Dermis blood vessel endothelial cell (primary cell): ENCODE measurements around the gene ETS2. TPM values are rescaled to one million over a fixed set of nuclear protein-coding genes. Genes with fewer than 3 reads are reported as not detected.
A peak's percentile ranks its signal among the peaks of the same experiment; 100 is the strongest.

Source experiments
- DNase-seq: peaks from one replicate; pipeline ENCODE4 v3.0.0; 2010
- total RNA-seq: library from RNA; depleted of rRNA; stranded (reverse); fragments of >200 nt; gene quantifications from 2 replicates; pipeline ENCODE4 v1.2.3, GENCODE V29; 2014

Gene ETS2
- total RNA-seq: 26.2 and 30.1 TPM in 2 replicates

DNA sequence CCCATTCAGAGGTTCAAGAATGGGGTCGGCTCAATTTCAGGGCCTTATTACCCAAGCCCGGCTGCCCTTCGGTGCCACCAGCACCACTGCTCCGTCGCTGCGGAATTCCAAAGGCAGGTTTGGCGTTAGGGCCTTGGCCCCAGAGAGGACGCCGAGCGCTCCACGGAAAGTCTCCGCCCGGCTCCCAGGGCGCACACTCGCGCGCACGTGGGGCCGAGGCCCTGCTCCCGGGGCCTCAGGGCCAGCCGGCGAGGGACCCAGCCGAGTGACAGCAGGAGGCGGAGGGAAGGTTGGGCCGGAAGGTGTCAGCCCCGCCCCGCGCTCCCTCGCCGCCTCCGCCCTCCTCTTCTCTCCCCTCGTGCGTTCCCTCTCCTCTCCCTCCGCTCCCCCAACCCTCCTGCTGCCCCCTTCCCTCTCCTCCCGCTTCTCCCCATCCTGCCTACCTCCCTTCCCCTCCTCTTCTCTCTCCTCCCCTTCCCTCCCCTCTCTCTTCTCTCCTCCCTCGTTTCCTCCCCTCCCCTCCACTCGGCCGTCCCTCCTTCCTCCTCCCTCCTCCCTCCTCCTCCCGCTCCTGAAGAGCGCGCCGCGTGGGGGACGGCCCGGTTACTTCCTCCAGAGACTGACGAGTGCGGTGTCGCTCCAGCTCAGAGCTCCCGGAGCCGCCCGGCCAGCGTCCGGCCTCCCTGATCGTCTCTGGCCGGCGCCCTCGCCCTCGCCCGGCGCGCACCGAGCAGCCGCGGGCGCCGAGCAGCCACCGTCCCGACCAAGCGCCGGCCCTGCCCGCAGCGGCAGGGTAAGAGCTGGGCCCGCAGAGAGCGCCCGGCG lies at the start of gene ETS2:
ETS2 (plus strand) TSS at position 602 of the 825 bp plus-strand sequence. CDS start 4,106 bp downstream, outside the sequence.
- DNase-seq: peak; percentile 82

DNA sequence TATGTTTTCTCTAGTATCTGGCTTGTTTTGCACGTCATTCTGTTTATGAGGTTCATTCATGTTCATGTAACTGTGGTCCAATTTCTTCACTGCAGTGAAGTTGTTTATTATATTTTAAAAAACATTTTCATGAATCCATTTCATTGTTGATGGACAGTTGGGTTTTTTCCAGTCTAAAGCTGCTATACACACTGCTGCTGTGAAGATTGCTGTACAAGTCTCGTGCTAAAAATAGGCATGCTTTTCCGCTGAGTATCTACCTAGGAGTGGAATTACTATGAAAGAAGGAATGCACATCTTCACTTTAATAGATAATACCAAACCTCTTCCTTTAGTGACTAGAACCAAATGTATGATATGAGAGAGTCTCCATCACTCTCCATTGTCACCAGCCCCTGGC lies 49.0 kb upstream of the ETS2 start:
- DNase-seq: no peak

DNA sequence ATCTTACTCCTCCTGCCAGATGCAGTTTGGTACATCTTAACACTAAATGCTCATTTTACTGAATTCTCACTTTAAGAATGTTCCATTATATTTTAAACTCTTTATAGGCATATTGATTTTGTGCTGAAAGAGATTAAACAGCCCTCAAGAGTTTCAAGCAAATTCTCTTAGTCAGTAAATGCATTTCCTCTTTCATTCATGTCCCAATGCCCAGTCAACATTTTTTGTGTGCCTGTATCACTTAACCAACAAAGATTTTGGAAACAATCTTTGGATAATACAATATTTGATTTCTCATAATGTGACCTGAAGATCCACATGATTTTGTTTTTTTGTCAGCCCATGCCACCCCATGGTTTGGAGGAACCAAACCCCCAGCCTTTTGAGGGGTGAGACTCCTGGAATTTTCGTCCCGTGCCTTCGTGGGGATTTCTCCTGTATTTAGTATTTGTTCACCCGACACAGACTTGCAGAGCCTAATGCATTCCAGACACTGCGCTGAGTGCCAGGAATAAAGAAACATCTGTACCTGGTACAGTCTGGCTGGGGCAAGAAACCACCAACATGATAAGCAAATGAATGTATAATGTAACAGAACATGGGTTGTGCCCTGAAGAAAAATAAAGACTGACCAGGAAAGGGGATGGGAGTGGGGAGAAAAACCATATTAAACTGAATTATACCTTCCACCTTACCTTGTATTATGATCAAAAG lies 47.1 kb upstream of the ETS2 start:
- no peak for DNase-seq

DNA sequence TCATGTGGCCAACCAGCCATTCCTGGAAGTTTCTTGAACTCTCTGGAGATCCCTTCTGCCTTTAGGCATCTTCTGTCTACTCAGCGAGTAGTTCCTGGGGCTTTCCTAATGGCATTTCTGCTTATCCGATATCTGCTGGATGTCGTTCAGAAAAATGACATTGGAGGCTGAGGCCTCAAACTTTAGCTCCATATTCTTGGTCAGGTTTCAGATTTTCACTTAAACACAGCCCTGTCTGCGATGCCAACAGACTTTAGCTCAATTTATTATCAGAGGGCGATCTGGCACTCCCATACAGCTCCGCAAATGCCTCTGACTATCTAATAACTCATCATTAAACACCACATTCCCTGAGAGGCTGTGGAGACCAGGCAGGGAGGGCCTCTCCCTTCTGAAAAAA lies 46.3 kb upstream of the ETS2 start:
- DNase-seq: no peak

DNA sequence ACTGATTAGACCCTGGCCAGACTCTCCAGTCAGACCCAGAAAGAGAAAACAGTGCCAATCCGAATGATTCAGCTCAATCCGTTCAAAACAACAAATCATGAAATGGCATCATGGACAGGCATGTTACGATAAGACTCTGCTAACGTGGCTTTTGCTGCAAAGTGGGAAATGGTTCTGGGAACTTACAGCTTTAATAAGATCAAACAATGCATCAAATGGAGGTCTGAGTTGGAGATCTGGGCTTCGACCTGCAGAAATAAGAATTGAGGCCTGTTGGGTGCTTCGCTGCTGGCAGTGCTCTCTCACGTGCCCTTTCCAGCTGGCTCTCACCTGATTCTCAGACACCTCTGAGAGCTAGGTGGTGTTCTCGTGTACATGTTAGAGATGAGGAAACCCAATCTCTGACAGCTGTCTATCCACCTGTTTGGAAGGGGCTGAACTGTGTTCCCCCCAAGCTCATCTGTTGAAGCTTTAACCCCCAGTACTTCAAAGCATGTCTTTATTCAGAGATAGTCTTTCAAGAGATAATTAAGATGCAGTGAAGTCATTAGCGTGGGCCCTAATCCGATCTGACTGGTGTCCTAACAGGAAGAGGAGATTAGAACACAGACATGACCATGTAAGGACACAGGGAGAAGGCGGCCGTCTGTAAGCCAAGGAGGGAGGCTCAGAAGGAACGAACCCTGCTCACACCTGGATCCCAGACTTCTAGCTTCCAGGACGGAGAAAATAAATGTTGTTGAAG lies 45.5 kb upstream of the ETS2 start:
- DNase-seq: no peak

DNA sequence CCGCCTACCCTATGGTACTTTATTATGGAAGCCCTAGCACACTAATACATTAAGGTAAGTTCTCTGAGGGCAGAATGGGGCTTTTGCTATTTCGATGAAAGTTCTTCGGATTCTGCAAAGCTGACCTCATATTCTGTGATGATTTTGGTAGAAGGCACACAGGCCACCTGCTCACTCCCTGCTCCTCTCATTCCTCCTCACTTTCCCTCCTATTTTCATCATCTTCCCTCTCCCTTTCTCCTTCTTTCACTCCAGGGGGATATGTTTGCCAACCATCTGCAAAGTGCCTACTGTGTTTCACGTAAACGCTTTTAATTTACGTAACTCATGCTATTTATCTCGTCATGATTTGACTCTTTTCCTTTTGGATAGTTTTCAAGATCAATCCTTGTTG lies 45.0 kb upstream of the ETS2 start:
- DNase-seq: no peak

DNA sequence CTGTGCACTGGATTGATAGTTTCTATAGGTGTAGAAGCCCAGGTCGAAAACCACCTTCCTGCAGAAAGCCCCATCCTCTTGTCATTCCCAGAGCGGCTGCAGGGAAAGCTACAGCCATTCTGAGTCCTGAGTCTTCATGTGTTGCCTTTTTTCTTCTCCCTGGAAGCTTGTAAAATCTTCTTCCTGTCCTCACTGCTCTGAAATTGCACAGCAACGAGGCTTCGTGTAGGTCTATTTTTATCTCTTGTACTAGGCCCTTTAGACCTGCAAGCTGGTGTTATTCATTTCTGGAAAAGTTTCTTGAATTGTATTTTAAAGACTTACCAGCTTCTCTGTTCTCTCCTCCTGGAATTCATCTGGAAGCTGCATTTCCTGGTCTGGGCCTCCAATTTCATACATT lies 44.2 kb upstream of the ETS2 start:
- DNase-seq: no peak

DNA sequence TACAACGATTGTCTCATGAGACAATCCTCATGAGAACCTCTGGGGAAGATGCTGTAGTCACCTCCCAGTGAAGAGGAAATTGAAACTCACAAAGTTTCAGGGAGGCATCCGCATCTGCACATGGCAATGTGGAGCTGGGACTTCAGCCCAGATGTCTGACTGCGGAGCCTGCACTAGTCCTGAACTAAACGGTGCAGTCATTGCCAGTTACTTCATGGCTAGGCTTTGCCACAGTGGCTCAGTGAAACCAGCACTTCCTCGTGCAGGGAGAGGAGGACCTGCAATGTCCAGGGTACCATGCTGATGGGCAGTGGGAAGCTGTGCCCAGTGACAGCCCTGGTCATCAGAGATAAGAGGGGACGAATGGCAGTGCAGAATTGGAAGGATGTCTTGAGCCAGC lies 40.7 kb upstream of the ETS2 start:
- no peak for DNase-seq

DNA sequence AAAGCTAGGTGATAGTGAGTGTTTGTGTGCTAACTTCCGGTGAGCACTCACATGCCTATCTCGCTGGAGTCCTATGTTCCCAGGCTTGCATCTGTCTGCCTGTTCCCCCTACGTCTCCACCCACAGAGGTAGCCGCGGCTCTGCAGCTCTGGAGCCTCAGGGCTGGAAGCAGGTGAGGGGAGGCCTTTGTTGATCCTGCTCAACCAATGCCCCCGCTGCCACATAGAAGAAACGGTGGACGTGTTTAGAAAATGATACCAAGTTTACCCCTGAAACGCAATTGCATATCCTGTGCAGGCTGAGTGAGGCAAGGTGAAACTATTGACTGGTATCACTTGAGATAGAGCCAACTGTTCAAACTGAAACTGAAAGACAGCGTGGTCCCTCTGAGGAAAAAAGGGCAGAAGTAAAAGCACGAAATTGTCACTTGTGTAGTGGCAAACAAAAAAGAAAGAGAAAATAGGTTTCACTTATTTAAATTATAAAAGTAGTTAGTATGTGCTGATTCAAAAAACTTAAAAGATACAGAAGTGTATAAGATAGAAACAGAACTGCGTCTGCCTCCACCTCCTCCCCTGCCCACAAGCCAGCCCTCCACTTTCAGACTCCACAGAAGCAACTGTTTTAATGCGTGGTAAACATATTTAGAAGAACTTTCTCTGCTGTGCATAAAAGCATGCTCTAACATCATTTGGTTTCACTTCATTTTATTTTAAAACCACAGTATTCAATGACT lies 38.6 kb upstream of the ETS2 start:
- DNase-seq: no peak

DNA sequence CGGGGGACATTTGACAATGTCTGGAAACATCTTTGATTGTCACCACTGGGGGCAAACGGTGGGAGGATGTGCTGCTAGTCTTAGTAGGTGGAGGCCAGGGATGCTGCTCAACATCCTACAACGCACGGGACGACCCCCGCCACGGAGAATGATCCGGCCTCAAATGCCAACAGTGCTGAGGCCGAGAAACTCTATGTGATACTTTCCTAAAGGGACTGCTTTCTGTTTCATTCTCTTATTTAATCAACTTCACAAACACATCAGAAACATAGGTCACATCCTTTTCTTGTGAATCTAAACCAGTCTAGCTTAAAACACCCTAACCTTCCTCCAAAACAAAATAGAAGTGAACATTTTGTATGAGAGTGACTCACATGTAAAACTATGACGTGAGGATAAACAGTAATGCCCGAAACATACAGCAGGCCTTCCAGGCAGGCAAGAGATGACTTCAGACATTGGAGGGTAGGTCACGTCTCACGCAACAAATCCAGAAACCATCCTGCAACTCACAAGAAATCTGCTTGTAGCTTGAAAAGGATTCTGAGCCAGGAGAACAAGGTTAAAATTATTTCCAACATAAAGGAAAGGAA lies 37.2 kb upstream of the ETS2 start:
- DNase-seq: no peak

DNA sequence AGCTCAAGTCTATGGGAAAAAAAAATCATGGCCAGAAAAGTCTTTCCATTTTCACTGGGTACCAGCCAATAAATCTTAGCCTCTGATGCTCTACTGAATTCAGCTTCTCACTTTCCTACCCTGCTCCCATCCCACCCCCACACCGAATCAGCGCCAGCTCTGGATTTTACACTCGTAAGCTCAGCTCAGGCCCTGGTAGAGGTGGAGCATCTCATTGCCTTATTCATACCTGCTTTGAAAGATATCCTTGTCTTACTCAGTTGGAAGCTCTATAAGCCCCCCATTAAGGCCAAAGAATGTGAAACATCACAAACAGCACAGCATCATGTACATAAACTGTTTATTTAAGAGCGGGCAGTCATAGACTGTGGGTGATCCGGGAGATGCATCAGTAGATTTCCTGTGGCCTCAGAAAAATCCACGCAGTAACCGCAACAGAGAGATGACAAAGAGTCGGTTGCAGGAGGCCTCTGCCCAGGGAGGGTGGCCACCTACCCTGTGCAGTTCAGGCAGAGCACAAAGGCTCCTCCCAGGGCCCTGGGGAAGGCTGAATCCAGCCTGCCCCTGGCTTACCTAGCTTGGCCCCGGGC lies 36.4 kb upstream of the ETS2 start:
- no peak for DNase-seq

DNA sequence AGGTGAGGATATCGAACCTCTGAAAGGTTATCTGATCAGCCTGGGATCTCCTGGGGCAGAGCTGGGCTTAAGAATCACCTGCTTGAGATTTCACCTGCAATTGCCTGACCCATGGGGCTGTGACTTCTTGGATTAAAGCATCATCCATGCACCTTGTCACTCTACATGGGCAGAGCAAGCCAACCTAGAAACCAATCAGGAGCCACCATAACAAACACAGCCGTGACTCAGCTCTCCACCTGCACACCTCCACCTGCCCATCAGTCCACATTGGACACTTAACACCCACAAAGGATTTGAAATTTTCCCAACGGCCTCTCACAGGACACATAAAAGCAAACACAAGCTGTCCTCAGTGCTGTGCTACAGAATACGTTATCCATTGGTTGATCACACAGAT lies 35.1 kb upstream of the ETS2 start:
- DNase-seq: no peak

DNA sequence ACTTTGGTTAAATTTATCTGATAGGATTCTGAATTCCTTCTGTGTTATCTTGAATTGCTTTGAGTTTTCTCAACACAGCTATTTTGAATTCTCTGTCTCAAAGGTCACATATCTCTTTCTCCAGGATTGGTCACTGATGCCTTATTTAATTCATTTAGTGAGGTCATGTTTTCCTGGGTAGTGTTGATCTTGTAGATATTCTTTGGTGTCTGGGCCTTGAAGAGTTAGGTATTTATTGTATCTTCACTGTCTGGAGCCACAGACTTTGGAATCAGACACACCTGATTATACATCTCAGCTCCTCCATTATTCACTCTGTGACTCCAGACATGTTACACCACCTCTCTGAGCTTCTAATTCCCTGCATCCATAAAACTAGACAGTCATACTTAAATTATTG lies 34.2 kb upstream of the ETS2 start:
- no peak for DNase-seq

DNA sequence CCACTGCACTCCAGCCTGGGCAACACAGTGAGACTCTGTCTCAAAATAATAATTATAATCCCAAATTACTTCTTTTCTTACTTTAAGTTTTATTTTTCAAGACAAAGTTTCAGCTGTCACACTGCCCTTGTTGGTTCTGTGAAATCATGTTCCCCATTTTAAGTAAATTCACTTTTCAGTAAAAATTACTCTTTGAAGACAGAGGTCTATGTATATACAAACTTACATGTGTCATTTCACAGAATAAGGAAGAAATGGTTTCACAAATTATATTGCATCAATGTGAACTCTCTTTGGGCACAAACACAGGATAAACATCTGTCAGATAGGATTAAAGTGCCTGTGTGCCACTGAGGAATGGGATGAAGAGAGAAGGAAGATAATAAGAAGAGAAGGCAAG lies 33.1 kb upstream of the ETS2 start:
- no peak for DNase-seq

DNA sequence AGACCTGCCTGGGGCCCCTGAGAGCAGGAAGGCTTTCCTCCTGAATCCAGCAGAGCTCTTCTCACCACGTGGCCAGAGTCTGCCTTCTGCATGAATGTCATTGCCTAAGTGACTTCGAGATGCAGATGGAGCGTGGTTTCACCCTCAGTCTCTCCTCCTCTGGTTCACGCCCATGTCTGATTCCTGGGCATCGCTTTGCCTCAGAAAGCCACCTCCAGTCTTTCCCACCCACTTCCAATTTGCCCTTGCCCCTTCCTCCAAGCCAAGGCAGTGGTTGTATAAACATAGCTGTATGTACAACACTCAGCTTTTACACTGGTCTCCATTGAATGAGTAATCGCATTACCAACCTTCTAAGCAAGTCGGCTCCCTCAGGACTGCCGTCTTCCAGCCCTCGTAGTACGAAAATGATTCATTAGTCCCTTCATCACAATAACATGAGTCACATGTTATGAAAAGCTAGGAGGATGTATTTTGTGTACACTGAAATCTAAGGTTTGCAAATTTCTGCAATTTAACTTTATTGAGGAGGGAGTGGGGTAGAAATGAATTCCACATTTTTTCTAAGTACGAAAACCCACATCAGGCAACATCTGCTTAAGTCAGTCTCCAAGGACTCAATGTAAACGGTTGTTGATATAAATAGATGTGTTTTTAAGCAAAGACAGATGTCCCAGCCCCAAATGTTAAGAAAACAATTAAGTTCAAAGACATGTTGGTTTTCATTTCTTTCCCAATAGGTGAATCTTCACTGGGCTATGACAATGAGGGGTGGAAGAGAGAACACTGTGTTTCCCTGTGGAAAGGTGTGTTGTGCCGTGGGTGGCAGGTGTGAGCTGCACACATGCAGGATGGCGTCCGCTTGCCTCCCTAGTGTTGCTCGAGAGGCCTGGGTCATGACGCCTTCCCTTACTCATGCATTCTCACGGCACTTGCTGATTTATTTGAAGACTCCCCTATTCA lies 32.3 kb upstream of the ETS2 start:
- peak; percentile 84 for DNase-seq

DNA sequence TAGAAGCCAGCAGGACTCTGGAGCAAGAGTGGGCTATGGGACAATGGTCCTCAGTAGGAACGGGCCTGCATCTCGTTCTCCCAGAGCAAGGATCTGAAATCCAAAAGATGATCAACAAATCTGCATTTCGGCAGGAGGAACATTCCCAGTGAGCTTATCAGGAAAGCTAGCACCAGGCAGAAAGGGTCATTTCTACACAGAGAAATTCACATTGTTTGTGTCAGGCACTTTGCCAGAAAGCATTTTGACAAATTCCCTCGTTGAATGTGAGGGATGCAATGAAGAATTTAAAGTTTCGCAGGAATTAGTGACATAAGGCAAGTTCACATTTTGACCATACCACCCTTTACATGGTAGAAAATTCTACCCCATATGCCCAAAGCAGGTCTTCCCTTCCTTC lies 31.6 kb upstream of the ETS2 start:
- DNase-seq: peak; percentile 37

DNA sequence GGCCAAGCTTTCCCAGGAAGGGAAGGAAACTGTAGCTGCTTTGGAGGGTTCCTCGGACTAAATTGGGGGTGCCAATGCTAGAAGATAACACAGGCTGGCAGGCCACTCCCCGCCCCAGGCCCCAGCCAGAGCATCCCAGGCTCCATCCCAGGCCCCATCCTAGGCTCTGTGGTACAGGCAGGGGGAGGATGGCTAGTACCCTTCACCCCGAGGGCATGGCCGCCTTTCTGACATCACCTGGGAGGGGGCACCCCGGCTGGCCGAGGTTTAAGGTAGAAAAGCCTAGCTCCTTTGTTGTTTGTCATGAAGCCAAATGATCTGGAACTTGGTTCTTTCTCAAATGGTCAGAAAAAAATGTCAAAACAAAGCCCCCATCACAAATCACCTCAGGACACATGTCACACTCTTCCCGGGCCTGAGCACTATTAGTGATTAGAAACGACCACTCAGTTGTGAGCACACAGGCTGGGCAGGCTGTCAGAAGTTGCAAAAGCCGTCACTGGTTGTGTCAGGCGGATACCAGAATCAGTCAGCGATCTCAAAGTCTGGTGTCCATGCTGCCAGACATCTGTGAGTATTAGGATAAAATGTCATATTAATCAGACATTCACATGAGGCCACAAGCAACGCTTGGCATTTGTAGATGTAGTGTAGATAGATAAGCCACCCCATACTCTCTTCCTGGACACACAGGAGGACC lies 31.0 kb upstream of the ETS2 start:
- DNase-seq: no peak

DNA sequence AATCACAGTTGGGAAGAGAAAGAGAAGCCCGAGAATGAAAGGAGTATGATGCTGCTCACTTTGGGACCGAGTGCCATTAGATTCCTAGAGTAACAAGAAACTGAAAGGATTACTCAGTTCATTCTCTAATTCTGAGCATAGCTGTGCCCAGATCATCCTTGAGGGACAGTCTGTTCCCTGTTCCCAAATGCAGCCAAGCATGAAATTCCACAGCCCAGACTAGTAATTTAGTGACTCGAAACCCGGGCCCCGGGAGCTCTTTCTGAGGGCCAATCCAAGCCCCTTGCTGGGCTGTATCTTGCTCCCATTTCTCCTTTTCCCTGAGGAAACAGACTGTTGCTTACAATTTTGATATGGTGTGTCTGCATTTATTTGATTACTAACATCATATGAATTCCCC lies 30.0 kb upstream of the ETS2 start:
- no peak for DNase-seq

DNA sequence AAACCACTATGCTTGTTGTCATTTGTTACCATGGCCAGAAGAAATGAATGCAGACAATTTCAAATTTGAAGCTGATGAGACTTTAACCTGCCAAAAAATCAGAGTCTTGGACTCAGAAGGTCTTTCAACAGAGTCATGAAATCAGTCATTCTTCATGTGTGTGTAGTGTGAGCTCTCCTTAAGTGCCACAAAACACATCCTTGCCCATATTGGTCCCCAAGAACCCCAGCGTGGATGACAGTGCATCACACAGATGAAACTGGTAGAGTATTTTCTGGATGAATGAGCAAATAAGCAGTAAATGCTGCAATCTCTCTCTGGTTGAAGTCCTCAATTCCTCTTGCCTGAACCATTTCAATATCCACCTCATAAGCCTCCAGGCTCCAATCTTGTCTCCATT lies 28.7 kb upstream of the ETS2 start:
- no peak for DNase-seq

DNA sequence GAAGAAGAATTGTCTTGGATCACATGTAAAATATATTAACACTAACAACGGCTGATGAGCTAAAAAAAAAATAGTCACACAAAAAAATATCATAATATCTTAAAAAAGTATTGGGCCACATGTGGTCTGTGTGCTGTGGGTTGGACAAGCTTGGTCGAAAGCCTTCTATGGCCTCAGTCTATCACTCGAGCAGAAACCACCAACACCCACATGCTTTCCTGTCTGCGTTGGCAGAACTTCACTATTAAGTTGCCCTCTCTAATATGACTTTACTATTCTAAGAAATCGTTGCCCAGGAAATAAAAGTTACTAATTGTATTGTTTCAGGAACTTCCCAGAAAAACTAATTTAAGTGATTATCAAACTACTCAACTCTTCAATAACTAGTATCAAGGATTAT lies 28.2 kb upstream of the ETS2 start:
- no peak for DNase-seq
